GM18907 (cell line): ENCODE results near the gene MUL1.

Source experiments
- ATAC-seq: cut with Tn5 transposase; IDR thresholded peaks from one replicate; pipeline ENCODE4 v1.9.1; 2021; ENCODE audit warnings: mild to moderate bottlenecking, moderate library complexity; ENCODE audit not compliant: unreplicated experiment

The MUL1 gene

DNA sequence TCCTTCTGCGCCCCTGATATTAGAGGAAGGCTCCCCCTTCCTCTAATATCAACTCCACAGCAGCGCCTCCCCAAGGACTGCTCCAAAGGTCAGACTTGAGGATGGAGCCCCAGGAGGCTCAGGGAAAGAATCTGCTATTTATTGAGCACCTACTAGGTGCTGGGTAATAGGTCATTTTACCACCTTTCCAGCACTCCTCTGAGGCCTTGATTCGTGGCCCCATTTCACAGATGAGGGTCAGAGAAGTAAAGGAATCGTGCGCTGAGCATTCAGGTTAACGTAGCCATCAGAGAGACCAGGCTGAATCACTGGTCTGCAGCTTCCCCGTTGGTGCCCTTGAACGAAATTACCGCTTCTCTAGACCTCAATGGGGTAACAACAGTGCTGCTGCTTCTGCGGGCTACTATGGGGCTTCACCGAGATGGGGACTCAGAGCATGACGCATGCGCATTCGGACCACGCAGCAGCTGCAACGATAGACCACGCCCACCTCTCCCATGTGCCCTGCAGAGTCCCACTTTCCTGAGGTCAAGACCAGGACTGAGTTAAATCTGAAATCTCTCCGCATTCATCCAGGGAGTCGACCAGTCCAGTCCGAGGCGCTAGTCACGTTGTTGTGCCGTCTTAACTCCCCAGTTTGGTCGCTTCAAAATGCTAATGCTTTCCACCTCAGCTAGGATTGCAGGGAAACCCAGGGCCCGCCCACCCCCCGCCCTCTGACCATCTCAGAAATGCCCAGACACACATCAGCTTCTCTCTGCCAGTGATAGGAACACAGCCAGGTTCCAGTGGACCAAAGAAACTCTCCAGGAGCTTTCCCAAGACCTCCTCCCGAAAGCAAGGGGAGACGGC, 34.9 kb downstream of the MUL1 start:
- no peak for ATAC-seq

DNA sequence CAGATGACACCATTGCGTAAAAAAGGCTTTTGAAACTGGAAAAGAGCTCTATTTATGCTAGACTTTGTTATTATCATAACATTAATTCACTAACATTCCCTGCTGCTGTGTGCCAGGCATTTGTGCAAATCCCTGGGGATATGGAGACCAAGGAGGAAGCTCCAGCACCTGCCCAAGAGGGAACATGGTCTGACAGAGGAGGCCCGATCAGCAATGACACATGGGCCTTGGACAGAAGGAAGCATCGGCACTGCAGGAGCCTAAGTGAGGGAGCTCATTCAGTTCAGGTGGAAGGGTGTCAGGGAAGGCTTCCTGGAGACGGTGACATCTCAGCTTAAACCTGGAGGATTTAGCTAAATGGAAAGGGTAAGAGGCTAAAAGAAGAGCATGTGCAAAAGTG, 35.8 kb downstream of the MUL1 start:
- ATAC-seq: no peak

GRCh38 chr1:20470194-20470593, 37.8 kb downstream of the MUL1 start:
- no peak for ATAC-seq

- no peak for ATAC-seq
Observed at GRCh38 chr1:20469406-20470076, 38.4 kb downstream of the MUL1 start.

DNA sequence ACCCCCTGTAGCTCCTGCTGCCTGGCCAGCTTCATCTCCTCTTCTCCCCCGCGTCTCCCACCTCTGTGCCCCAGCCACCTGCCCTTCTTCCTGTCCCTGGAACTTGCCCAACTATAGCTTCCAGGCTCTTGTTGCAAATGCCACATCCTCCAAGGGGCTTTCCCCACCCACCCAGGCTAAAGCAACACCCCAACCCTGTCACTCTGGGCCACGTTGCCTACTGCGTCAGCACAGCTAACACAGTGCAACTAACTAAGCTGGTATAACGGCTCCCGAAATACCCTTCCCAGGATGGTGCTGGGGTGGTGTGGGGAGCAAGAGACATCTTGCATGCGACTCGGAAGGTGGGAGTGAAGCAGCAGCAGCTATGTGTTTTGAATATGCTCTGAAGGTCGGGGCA, 41.7 kb downstream of the MUL1 start:
- no peak for ATAC-seq

DNA sequence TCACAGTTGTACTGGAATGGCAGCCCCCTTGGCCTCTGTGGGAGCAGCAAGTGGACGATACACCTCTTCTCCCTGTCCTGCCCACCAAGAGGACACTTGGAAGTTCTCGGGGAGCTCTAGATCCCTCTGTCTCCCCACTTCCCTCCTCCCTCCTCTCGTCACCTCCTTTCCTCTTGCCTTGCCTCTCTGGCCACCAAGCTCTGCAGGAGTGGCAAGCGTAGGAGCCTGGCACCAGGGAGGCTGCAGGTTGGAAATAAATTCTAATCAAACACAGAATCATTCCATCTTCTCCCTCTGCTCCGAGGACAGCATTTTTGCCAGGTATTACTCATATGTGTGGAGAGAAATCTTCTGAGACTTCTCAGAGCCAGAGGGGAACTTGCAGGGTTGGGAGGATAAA, 42.8 kb downstream of the MUL1 start:
- no peak for ATAC-seq

- no peak for ATAC-seq
Observed at GRCh38 chr1:20463502-20463901, 44.4 kb downstream of the MUL1 start.

GRCh38 chr1:20462397-20462796, 45.6 kb downstream of the MUL1 start:
- no peak for ATAC-seq

GRCh38 chr1:20458717-20459116, 49.2 kb downstream of the MUL1 start:
- no peak for ATAC-seq

- no peak for ATAC-seq
Observed at GRCh38 chr1:20454004-20454403, 53.9 kb downstream of the MUL1 start.

GRCh38 chr1:20449735-20450311, 58.1 kb downstream of the MUL1 start:
- no peak for ATAC-seq
